Parathyroid adenoma (tissue), 2 donors: ENCODE data around the gene C4BPB.

ENCODE experiments used
- H2AFZ ChIP-seq: fragments of 300-600 bp; sonication (generic); one replicate; pipeline ENCODE4 v1.7.0; 2017; ENCODE audit warnings: antibody characterized with exemption, mild to moderate bottlenecking
- H3K27ac ChIP-seq: fragments of 300-600 bp; sonication (generic); one replicate; pipeline ENCODE4 v1.7.0; 2017
- H3K27me3 ChIP-seq: fragments of 300-600 bp; sonication (generic); one replicate; pipeline ENCODE4 v1.7.0; 2017; ENCODE audit warnings: low read length; ENCODE audit not compliant: control insufficient read depth, insufficient read depth
- H3K36me3 ChIP-seq: fragments of 300-600 bp; sonication (generic); one replicate; pipeline ENCODE4 v1.7.0; 2017; ENCODE audit warnings: low read length; ENCODE audit not compliant: control insufficient read depth, insufficient read depth
- H3K4me1 ChIP-seq: fragments of 300-600 bp; sonication (generic); one replicate; pipeline ENCODE4 v1.7.0; 2017; ENCODE audit warnings: control low read depth
- H3K4me2 ChIP-seq: fragments of 300-600 bp; sonication (generic); one replicate; pipeline ENCODE4 v1.7.0; 2017; ENCODE audit warnings: low read length
- H3K4me3 ChIP-seq: fragments of 300-600 bp; sonication (generic); one replicate; pipeline ENCODE4 v1.7.0; 2017; ENCODE audit warnings: low read depth, low read length
- H3K79me2 ChIP-seq: fragments of 300-600 bp; sonication (generic); one replicate; pipeline ENCODE4 v1.7.0; 2017; ENCODE audit warnings: control low read depth
- H3K9ac ChIP-seq: fragments of 300-600 bp; sonication (generic); one replicate; pipeline ENCODE4 v1.7.0; 2017; ENCODE audit warnings: mild to moderate bottlenecking
- H3K9me3 ChIP-seq: fragments of 300-600 bp; sonication (generic); one replicate; pipeline ENCODE4 v1.7.0; 2017; ENCODE audit warnings: low read length; ENCODE audit not compliant: control insufficient read depth
- CTCF ChIP-seq: fragments of 300-600 bp; sonication (generic); IDR thresholded peaks from one replicate; pipeline ENCODE4 v1.7.0; 2017; ENCODE audit warnings: antibody characterized with exemption, mild to moderate bottlenecking
- donor health status: primary hyperparathyroidism.

C4BPB gene

GRCh38 chr1:207071426-207071825 is 17.2 kb upstream of the C4BPB start:
- Histone ChIP-seq H3K4me1 (no peaks in the 10 kb centered on the region), H3K27me3 (no peaks in the 10 kb centered on the region), H3K4me2 (no peak overlapping the region), H3K9me3 (no peaks in the 10 kb centered on the region), H2AFZ (no peak overlapping the region), H3K9ac (no peak overlapping the region), H3K4me3 (no peak overlapping the region), H3K27ac (no peak overlapping the region), H3K36me3 (no peaks in the 10 kb centered on the region), H3K79me2 (no peaks in the 10 kb centered on the region)
- TF ChIP-seq CTCF, result no peak

GRCh38 chr1:207072233-207072632 is 16.4 kb upstream of the C4BPB start:
- H3K36me3 ChIP-seq, result no peaks in the 10 kb centered on the region
- TF ChIP-seq CTCF, result no peak

GRCh38 chr1:207073906-207074820 is 14.5 kb upstream of the C4BPB start:
- Histone ChIP-seq H3K4me1 (no peaks in the 10 kb centered on the region), H3K36me3 (no peaks in the 10 kb centered on the region), H3K9me3 (no peaks in the 10 kb centered on the region), H3K27me3 (no peaks in the 10 kb centered on the region), H3K79me2 (no peaks in the 10 kb centered on the region), H3K4me2 (no peak overlapping the region), H3K4me3 (no peak overlapping the region), H3K9ac (no peak overlapping the region), H2AFZ (no peak overlapping the region), H3K27ac (no peak overlapping the region)
- no peak for TF ChIP-seq CTCF

More at GRCh38 chr1:207072233-207072632, 16.4 kb upstream of the C4BPB start:
- Histone ChIP-seq H3K4me2 (no peak overlapping the region), H3K79me2 (no peaks in the 10 kb centered on the region), H3K9me3 (no peaks in the 10 kb centered on the region), H3K4me3 (no peak overlapping the region), H3K9ac (no peak overlapping the region), H3K27ac (no peak overlapping the region), H3K4me1 (no peaks in the 10 kb centered on the region), H2AFZ (no peak overlapping the region), H3K27me3 (no peaks in the 10 kb centered on the region)

- no peak for TF ChIP-seq CTCF
- Histone ChIP-seq H3K79me2 (no peaks in the 10 kb centered on the region), H3K9me3 (no peaks in the 10 kb centered on the region), H3K9ac (no peak overlapping the region), H3K4me2 (no peak overlapping the region), H3K4me3 (no peak overlapping the region), H2AFZ (no peak overlapping the region), H3K27ac (no peak overlapping the region), H3K27me3 (no peaks in the 10 kb centered on the region), H3K36me3 (no peaks in the 10 kb centered on the region), H3K4me1 (no peaks in the 10 kb centered on the region)
These were observed 12.3 kb upstream of the C4BPB start for GRCh38 chr1:207076181-207076955.
